ENCODE data around the gene INPP4A. TPM values are rescaled to one million over a fixed set of nuclear protein-coding genes. Genes with fewer than 3 reads are reported as not detected.

INPP4A gene
- total RNA-seq, 1 experiment from 2014 or later = 23.4 TPM

DNA sequence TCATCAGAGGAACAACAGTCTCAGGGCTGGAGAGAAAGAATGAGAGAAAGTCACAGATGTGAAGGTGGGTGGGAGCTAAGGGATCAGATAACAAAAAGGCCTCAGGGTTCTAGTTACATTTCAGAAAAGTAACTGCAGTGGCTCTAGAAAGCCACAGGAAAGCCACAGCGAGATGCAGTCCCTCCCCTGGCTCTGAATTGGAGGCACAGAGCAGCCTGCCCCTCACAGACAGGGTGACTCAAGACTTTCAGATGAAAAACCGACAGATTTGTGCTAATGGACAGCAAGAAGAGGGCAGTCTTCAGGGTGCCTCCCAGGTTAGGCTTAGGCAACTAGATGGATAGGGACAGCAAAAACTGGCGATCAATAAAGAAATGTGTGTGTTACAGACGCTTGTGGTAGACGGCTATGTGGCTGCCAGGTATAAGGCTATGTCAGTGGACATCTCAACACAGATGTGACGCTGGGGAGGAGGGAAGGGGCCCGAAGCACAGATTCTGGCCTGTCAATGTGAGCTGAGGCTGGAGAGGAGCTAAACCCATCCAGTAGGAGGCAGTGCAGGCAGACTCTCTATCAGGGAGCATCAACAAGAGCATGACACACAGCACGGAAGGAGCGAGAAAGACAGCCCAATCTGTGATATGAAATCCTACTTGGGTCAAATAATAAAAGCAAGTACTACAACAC lies 189.9 kb downstream of the INPP4A start:
- ATAC-seq = no peak
- CTCF ChIA-PET = interaction anchor here (0.6 kb wide), 1 partner anchor 72 kb away, joined by 7 read pairs; no protein-coding TSS in a partner anchor
- no peaks in the 10 kb centered on the region for H3K36me3 ChIP-seq (ENCODE audit: low read depth, low read length)

DNA sequence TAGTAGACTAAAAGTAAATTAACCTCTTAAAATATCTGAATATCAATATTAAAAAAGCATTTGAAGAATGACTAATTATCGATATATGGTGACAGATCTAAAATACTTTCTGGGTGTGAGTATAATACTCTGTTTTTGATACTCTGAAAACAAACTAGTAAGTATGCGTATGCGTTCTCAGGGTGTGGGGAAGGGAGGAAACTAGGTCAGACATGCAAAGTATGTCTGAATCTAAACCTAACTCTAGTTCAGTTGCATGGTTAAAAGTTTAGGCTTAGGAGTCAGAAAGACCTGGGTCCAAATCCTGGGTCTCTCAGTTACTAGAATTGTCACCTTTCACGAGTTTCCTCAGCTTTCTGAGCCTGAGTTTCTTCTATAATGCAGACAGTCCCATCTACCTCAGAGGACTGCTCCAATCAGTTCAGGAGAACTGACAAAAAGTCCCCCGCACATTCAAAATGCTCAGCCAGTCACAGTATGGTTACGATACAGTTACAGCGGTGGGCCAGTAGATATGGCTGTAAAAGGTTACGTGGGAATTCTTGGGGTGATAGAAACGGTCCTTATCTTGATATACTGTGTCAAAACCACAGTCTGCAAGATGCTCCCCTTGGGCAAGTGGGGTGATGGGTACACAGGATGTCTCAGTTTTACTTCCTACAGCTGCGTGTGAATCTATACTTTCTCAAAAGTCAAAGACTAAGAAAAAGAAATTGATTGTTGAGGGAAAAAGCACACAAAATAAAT lies 192.9 kb downstream of the INPP4A start:
- Histone ChIP-seq H3K4me1 (ENCODE audit: insufficient read depth, low read length) (no peaks in the 10 kb centered on the region), H4K20me1 (ENCODE audit: low read length) (no peaks in the 10 kb centered on the region), H3K36me3 (ENCODE audit: low read depth, low read length) (no peaks in the 10 kb centered on the region), H3F3A (ENCODE audit: low read length, unreplicated experiment) (no peaks in the 10 kb centered on the region), H3K79me2 (ENCODE audit: low read length) (no peaks in the 10 kb centered on the region), H3K4me2 (ENCODE audit: low read length) (no peak overlapping the region), H3K27me3 (ENCODE audit: low read length) (no peaks in the 10 kb centered on the region), H3K4me3 (ENCODE audit: low read length) (no peak overlapping the region), H3K9me3 (ENCODE audit: low read length) (no peaks in the 10 kb centered on the region), H3K27ac (ENCODE audit: low read length) (no peak overlapping the region), H3K9ac (ENCODE audit: low read length) (no peak overlapping the region), H2AFZ (ENCODE audit: low read length) (no peak overlapping the region), H3K9me2 (replicated peaks; ENCODE audit: low read length) (no peaks in the 10 kb centered on the region)
- TF ChIP-seq EZH2phosphoT487 (IDR thresholded peaks at IDR 0.05; ENCODE audit: borderline replicate concordance, low read length) = no peak
- TF ChIP-seq, protein P1, sequence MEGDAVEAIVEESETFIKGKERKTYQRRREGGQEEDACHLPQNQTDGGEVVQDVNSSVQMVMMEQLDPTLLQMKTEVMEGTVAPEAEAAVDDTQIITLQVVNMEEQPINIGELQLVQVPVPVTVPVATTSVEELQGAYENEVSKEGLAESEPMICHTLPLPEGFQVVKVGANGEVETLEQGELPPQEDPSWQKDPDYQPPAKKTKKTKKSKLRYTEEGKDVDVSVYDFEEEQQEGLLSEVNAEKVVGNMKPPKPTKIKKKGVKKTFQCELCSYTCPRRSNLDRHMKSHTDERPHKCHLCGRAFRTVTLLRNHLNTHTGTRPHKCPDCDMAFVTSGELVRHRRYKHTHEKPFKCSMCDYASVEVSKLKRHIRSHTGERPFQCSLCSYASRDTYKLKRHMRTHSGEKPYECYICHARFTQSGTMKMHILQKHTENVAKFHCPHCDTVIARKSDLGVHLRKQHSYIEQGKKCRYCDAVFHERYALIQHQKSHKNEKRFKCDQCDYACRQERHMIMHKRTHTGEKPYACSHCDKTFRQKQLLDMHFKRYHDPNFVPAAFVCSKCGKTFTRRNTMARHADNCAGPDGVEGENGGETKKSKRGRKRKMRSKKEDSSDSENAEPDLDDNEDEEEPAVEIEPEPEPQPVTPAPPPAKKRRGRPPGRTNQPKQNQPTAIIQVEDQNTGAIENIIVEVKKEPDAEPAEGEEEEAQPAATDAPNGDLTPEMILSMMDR (conservative IDR thresholded peaks at IDR 0.05; ENCODE audit: low read depth, low read length) = no peak
- no peak for TF ChIP-seq EZH2 (IDR thresholded peaks at IDR 0.05; ENCODE audit: low read length, unreplicated experiment)
- ATAC-seq (no peak), DNase-seq (no peak)
- intact Hi-C loops (cut with micrococcal nuclease) = no loop called here
- POLR2A ChIA-PET (ENCODE audit: unreplicated experiment) = no interaction called here
- CTCF ChIA-PET = no interaction called here
- BruUV-seq (replicated peaks) = no TSS peak

More for the DNA sequence above, 189.9 kb downstream of the INPP4A start:
- intact Hi-C loops (cut with micrococcal nuclease) = no loop called here
- no peak overlapping the region for H3K27ac ChIP-seq (ENCODE audit: low read length)
- H2AFZ ChIP-seq (ENCODE audit: low read length) = no peak overlapping the region
- no peak overlapping the region for H3K4me3 ChIP-seq (ENCODE audit: low read length)
- H4K20me1 ChIP-seq (ENCODE audit: low read length) = no peaks in the 10 kb centered on the region
- no peaks in the 10 kb centered on the region for H3K27me3 ChIP-seq (ENCODE audit: low read length)
- DNase-seq = peak; percentile 38
- no peaks in the 10 kb centered on the region for H3F3A ChIP-seq (ENCODE audit: low read length, unreplicated experiment)
- no TSS peak for BruUV-seq (replicated peaks)
- no peaks in the 10 kb centered on the region for H3K79me2 ChIP-seq (ENCODE audit: low read length)
- no peak overlapping the region for H3K4me2 ChIP-seq (ENCODE audit: low read length)
- H3K9me3 ChIP-seq (ENCODE audit: low read length) = no peaks in the 10 kb centered on the region
- POLR2A ChIA-PET (ENCODE audit: unreplicated experiment) = no interaction called here
- TF ChIP-seq, protein P1 (conservative IDR thresholded peaks at IDR 0.05; ENCODE audit: low read depth, low read length) = peak; percentile 67
- TF ChIP-seq EZH2phosphoT487 (IDR thresholded peaks at IDR 0.05; ENCODE audit: borderline replicate concordance, low read length) (no peak), EZH2 (IDR thresholded peaks at IDR 0.05; ENCODE audit: low read length, unreplicated experiment) (no peak)
- H3K9ac ChIP-seq (ENCODE audit: low read length) = no peak overlapping the region
- no peaks in the 10 kb centered on the region for H3K9me2 ChIP-seq (replicated peaks; ENCODE audit: low read length)
- H3K4me1 ChIP-seq (ENCODE audit: insufficient read depth, low read length) = no peaks in the 10 kb centered on the region

All from PC-3 (cell line).